ENCODE measurements around the gene EIF5A2. TPM values are rescaled to one million over a fixed set of nuclear protein-coding genes. Genes with fewer than 3 reads are reported as not detected.

The EIF5A2 gene
- total RNA-seq = 10 to 100 TPM in 1 of 4 donors, 1 to 10 TPM in 3; 4.3 to 10.4 (median 7.8) TPM

DNA sequence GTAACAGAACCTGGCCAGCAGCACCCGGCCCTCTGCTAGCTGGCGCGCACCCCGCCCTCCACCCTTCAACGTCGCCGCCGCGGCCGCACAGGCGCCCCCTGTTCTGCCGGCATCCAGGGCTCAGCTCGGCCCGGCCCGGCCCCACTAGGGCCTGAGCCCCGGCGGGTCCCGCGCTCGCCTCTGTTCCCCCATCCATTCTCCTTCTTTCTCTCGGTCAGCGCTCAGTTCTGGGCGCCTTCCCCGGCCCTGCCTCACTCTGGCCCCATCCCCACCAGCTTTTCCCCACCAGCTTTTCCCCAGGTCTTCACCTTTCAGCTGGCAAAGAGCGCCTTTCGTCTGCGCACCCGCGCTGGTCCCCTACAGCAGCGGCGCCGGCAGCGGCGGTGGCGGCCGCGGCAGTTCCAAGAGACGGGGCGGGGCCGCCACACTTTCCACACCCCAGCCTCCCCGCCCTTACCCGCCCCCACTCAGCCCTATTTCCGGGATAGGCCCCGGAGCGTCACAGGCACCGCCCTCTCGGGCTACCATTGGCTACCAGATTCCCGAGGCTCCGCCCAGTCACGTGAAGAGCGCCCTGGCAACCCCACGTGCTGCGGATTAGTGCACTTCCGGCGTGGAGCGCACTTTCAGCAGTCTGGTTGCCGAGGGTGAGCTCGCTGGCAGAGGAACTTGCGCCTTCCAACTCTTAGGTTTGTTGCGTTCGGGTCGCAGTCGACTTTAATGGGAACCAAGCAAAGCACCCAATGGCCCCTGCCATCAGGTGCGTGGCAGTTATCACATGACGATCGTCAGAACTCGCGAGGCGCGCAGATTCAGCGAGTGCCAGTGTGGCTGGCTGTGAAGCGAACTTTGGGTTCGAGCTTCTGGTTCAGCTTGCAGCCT is at the start of gene EIF5A2:
Gene EIF5A2 (minus strand): TSS at position 403 of the 882 bp plus-strand sequence. CDS start 831 bp downstream, outside the sequence.
- TF ChIP-seq, protein P1, sequence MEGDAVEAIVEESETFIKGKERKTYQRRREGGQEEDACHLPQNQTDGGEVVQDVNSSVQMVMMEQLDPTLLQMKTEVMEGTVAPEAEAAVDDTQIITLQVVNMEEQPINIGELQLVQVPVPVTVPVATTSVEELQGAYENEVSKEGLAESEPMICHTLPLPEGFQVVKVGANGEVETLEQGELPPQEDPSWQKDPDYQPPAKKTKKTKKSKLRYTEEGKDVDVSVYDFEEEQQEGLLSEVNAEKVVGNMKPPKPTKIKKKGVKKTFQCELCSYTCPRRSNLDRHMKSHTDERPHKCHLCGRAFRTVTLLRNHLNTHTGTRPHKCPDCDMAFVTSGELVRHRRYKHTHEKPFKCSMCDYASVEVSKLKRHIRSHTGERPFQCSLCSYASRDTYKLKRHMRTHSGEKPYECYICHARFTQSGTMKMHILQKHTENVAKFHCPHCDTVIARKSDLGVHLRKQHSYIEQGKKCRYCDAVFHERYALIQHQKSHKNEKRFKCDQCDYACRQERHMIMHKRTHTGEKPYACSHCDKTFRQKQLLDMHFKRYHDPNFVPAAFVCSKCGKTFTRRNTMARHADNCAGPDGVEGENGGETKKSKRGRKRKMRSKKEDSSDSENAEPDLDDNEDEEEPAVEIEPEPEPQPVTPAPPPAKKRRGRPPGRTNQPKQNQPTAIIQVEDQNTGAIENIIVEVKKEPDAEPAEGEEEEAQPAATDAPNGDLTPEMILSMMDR (IDR thresholded peaks at IDR 0.05) = no peak
- ATAC-seq (ENCODE audit: low FRiP score) = peak; percentile 93
- peak; percentile 86 for DNase-seq (ENCODE audit: low spot score)

DNA sequence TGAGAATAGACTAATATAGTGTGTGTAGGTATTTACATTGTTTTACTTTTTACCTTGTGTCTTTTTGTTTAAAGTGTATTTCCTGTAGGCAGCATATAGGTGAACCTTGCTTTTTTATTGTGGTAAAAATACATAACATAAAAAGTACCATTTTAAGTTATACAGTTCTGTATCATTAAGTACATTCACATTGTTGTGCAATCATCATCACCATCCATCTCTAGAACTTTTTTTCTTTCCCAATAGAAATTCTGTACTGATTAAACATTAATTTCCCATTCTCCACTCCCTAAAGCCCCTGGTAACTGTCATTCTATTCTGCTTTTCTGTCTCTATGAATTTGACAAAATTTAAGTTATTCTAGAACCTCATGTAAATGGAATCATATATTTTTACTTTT is 48.2 kb upstream of the EIF5A2 start:
- TF ChIP-seq, protein P1 (IDR thresholded peaks at IDR 0.05) = no peak
- DNase-seq (ENCODE audit: low spot score) = no peak
- ATAC-seq (ENCODE audit: low FRiP score) = no peak

DNA sequence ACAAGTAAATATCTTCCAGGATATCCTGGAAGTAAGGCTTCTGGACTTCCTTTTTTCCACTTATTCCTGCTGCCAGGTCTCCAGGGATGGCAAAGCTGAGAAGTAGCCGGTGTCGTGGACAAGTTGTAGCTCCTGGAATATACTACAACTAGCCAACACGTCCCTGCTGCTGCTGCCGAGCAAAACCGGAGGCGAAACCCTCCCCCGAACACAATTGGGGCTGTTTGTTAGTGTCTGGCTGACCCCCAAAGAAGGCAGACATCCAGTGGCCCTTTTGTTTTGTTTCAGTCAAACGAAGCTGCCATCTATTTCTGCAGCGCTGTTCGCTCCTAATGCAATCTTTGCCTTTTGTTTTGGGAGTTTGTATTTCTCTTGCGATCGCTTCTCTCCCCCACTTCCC is 45.3 kb upstream of the EIF5A2 start:
- TF ChIP-seq, protein P1 (IDR thresholded peaks at IDR 0.05) = no peak
- no peak for DNase-seq (ENCODE audit: low spot score)
- no peak for ATAC-seq (ENCODE audit: low FRiP score)

DNA sequence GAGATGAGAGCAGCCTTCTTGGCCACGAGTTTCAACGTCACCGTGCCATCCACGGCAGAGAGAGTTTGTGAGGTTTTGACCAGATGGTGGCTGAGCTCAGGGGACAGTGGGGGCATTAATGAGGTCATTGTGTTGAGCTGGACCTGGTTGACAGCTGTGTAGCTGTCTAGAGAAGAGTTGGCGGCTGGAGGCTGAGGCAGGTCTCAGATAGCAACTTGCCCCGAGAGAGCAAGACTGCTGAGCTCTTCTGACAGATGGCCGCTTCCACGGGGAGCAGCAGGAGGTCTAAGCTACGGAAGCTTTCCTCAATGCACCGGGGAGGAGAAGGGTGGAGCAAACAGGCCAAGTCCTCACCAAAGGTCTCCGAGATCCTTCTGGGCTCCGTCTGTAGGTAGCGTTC is 44.8 kb upstream of the EIF5A2 start:
- DNase-seq (ENCODE audit: low spot score) = no peak
- no peak for ATAC-seq (ENCODE audit: low FRiP score)
- TF ChIP-seq, protein P1 (IDR thresholded peaks at IDR 0.05) = no peak

DNA sequence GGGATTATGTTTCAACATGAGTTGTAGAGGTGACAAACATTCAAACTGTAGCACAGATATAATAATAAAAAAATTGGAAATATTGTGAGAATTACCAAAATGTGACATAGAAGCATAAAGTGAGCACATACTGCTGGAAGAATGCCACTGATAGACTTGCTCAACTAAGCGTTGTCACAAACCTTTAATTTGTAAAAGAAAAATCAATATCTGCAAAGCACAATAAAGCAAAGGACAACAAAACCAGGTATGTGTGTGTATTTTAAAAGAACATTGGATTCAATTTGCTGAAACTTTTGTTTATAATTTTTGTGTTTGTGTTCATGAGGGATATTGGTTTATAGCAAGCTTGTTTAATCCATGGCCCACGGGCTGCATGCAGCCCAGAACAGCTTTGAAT is 40.8 kb upstream of the EIF5A2 start:
- TF ChIP-seq, protein P1 (IDR thresholded peaks at IDR 0.05) = no peak
- DNase-seq (ENCODE audit: low spot score) (no peak), ATAC-seq (ENCODE audit: low FRiP score) (no peak)

DNA sequence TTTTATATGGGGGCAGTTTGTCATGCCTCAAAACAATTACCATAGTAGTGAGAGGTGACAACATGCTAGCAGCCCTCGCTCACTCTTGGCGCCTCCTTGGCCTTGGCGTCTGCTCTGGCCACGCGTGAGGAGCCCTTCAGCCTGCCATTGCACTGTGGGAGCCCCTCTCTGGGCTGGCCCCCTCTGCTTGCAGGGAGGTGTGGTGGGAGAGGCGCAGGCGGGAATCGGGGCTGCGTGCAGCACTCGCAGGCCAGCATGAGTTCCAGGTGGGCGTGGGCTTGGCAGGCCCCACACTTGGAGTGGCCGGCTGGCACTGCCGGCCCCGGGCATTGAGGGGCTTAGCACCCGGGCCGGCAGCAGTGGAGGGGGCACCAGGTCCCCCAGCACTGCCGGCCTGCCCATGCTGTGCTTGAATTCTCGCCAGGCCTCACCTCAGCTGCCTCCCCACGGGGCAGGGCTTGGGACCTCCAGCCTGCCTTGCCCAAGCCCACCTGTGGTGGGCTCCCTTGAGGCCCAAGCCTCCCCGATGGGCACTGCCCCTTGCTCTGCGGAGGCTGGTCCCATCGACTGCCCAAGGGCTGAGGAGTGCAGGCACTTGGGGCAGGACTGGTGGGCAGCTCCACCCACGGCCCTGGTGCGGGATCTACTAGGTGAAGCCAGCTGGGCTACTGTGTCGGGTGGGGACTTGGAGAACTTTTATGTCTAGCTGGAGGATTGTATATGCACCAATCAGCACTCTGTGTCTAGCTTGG is 38.8 kb upstream of the EIF5A2 start:
- DNase-seq (ENCODE audit: low spot score) (no peak), ATAC-seq (ENCODE audit: low FRiP score) (no peak)
- TF ChIP-seq, protein P1 (IDR thresholded peaks at IDR 0.05) = no peak

Measured in omental fat pad (tissue), 4 donors.